D721Med (cell line): ENCODE measurements around the gene DCP1B.

Source experiments
- DNase-seq: peaks from one replicate; pipeline ENCODE4 v3.0.0; 2011; ENCODE audit warnings: low spot score; ENCODE audit not compliant: insufficient read length
- FAIRE-seq: peaks from 2 replicates; lab custom pipeline; 2011; peaks lifted over from hg19 to GRCh38; lab: Jason Lieb, UNC
- TF ChIP-seq, protein P1 (sequence below): IDR thresholded peaks from 2 replicates; pipeline ENCODE4 v1.5.1; 2012; ENCODE audit warnings: mild to moderate bottlenecking, control low read depth; ENCODE audit not compliant: insufficient read depth; ENCODE audit errors: missing control alignments

Gene DCP1B

DNA sequence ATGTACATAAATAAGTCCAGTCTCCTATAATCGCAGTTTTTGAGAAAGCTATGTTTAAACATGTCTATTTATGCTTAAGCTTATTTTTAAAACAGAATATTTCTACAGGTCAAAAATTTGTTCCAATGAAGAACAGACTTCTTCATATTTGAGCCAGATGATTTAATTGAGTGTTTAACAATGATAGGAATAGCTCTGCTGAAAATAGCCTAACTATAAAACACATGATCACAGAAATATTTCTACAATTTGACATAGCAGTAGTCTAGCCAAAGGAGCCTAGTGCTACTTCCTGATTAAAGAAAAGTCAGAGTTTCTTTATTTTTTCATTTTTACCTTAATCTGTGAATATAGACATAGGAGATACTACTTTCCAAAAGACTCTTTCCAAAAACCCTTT is 29.4 kb downstream of the DCP1B start:
- DNase-seq (no peak), FAIRE-seq (no peak)
- TF ChIP-seq, protein P1, sequence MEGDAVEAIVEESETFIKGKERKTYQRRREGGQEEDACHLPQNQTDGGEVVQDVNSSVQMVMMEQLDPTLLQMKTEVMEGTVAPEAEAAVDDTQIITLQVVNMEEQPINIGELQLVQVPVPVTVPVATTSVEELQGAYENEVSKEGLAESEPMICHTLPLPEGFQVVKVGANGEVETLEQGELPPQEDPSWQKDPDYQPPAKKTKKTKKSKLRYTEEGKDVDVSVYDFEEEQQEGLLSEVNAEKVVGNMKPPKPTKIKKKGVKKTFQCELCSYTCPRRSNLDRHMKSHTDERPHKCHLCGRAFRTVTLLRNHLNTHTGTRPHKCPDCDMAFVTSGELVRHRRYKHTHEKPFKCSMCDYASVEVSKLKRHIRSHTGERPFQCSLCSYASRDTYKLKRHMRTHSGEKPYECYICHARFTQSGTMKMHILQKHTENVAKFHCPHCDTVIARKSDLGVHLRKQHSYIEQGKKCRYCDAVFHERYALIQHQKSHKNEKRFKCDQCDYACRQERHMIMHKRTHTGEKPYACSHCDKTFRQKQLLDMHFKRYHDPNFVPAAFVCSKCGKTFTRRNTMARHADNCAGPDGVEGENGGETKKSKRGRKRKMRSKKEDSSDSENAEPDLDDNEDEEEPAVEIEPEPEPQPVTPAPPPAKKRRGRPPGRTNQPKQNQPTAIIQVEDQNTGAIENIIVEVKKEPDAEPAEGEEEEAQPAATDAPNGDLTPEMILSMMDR, result no peak

DNA sequence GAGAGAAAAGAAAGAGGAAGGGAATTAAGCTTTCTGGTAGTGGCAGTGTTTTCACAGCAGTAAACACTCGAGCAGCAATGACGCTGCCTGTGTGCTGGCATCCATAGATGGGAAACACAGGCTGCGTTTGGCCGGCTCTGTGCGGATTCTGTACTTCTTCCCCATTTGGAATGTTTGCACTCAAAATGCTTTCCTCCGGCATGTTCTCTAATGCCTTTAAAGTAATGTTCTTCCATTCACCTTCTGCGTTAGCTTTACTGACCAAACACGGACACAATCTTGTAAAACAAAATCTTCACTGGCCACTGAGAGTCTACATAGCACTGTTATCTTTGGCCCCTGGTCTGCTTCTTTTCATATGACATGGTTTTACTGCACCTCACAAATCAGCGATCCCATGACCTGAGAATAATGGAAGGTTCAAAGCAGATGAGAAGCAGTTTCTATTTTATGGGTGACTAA is 31.4 kb downstream of the DCP1B start:
- DNase-seq (no peak), FAIRE-seq (no peak)
- TF ChIP-seq, protein P1, result no peak

DNA sequence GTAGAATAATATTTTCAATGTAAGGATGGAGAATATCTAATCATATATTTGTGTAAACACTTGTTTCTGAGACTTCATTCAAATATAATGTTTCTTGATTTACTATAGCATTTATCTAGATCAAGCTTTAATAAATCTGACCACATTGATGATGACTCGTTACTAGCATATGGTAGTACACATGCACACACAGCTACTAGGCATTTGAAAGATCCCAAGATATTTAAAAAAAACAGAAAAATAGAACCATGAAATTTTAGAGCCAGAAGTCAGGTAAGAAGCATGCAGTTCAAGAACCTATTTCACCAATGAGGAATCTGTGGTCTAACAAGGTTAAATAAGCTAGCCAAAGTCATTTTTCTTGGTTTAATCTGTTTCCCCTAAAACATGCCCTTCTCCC is 32.0 kb downstream of the DCP1B start:
- FAIRE-seq, result no peak

DNA sequence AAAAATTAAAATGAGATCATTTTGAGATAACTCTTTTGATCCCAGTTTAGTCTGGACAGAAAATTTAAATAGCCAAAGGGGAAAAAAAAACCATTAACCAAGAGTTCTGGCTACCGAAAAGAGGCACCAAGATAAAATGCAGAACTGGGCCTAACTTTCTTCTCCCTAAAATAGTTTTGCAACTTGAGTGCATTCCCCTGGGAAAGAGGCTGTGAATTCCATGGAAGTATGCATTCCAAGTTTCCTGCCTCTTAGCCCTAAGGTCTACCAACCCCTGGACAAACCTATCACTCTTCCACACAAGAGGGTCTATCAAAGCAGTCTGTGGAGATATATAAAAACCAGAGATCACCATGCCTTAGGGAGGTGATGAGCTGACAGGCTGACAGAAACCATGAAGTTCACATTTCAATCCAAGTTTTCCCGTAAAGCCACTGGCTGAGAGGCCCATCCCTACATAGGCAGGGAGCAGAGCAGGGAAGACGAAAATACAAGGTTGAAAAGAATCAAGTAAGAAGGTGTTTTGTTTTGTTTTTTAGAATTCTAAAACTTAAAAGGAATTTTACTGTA is 33.8 kb downstream of the DCP1B start:
- no peak for FAIRE-seq
- TF ChIP-seq, protein P1, result no peak
- DNase-seq, result no peak

More for the DNA sequence above, 32.0 kb downstream of the DCP1B start:
- TF ChIP-seq, protein P1, result no peak
- no peak for DNase-seq

DNA sequence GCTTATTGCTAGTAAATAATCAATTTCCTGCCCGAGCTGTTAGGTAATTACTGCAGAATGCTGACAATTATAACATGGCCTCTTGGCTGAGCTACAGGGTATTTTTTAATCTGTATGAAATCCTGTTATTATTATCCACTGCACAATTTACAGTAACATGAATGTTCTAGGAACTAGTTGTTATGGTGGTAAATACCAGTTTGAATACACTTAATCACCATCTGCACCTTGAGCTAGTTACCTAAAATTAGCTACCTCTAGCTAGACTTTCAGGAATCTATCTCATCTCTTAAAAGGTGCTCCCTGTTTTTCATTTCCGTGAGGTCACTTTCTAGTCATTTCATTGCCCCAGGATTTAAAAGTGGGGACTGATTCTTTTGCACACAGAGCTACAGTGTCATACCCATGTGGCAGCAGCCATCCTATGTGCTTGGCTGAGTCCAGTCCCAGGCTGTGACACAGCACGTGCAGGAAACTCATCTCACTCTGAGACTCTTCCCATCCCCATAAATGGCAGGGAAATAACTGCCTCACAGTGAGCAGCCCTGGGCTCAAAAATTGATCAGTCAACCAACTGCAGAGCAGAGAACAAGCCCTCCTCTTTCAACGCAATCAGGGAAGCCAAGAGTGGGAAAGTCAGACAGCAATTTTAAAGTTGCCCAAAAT is 37.6 kb downstream of the DCP1B start:
- FAIRE-seq, result no peak
- no peak for DNase-seq
- TF ChIP-seq, protein P1, result no peak

DNA sequence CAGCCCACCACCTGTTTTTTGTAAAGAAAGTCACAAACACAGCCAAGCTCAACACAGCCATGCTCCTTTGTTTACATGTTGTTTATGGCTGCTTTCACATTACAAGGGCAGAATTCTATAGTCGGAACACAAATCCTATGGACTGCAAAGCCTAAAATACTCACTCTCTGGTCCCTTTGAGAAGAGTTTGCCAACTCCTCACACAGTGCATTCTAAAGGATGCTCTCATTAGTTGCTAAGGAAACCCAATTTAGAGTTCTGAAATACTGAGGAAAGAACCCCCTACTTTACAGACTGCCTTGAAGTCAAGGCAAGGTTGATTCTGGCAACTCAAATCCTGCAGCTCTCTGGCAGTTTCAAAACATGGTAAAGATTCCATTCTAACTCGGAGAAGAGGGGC is 38.3 kb downstream of the DCP1B start:
- FAIRE-seq (no peak), DNase-seq (no peak)
- TF ChIP-seq, protein P1, result no peak
